Keratinocyte (primary cell): ENCODE results near the gene C2orf49. TPM values are rescaled to one million over a fixed set of nuclear protein-coding genes. Genes with fewer than 3 reads are reported as not detected.

Source experiments
- DNase-seq: peaks from one replicate; pipeline ENCODE4 v3.0.0-alpha.2; 2011; ENCODE audit warnings: low read depth, missing footprints, low spot score
- FAIRE-seq: peaks from 2 replicates; lab custom pipeline; 2011; peaks lifted over from hg19 to GRCh38; lab: Jason Lieb, UNC
- H2AFZ ChIP-seq: 2 replicates; pipeline ENCODE4 v1.6.0; 2012; ENCODE audit warnings: low read length, control low read depth, inconsistent platforms; ENCODE audit not compliant: control insufficient read depth
- H3K27ac ChIP-seq: 2 replicates; pipeline ENCODE4 v1.5.1; 2011; ENCODE audit warnings: low read length; ENCODE audit not compliant: control insufficient read depth, insufficient read depth
- H3K27me3 ChIP-seq: 3 replicates; pipeline ENCODE4 v1.6.0; 2011; ENCODE audit warnings: low read length; ENCODE audit not compliant: control insufficient read depth, insufficient read depth; ENCODE audit errors: extremely low read depth
- H3K36me3 ChIP-seq, 2 experiments: 2 replicates in 1 of 2; 3 replicates in 1 of 2; pipeline ENCODE4 v1.5.1; 2011; ENCODE audit warnings: low read length in 2 of 2, mild to moderate bottlenecking in 1 of 2; ENCODE audit not compliant: control insufficient read depth in 2 of 2, insufficient read depth in 2 of 2; ENCODE audit errors: extremely low read depth in 1 of 2
- H3K4me1 ChIP-seq: 3 replicates; pipeline ENCODE4 v1.5.1; 2011; ENCODE audit warnings: low read length; ENCODE audit not compliant: control insufficient read depth, insufficient read depth; ENCODE audit errors: extremely low read depth
- H3K4me2 ChIP-seq: 3 replicates; pipeline ENCODE4 v1.6.0; 2011; ENCODE audit warnings: low read depth, low read length; ENCODE audit not compliant: control insufficient read depth, insufficient read depth; ENCODE audit errors: extremely low read depth
- H3K4me3 ChIP-seq, 3 experiments: fragments of 200-600 bp in 1 of 3; sonication (generic) in 1 of 3; 2 replicates in 2 of 3; 3 replicates in 1 of 3; pipeline ENCODE4 v1.5.1; 2011 to 2016; ENCODE audit warnings: low read length in 3 of 3, mild to moderate bottlenecking in 3 of 3, control low read depth in 2 of 3, inconsistent platforms in 1 of 3, low read depth in 1 of 3, mixed read lengths in 1 of 3, mixed run types in 1 of 3, moderate library complexity in 1 of 3; ENCODE audit not compliant: control insufficient read depth in 2 of 3, insufficient read depth in 2 of 3; ENCODE audit errors: extremely low read depth in 1 of 3
- H3K79me2 ChIP-seq: 2 replicates; pipeline ENCODE4 v1.6.0; 2012; ENCODE audit warnings: low read length; ENCODE audit not compliant: control insufficient read depth, insufficient read depth
- H3K9ac ChIP-seq: 3 replicates; pipeline ENCODE4 v1.6.0; 2011; ENCODE audit warnings: low read length; ENCODE audit not compliant: control insufficient read depth, insufficient read depth; ENCODE audit errors: extremely low read depth
- H3K9me1 ChIP-seq: 3 replicates; pipeline ENCODE4 v1.6.0; 2011; ENCODE audit warnings: low read length; ENCODE audit not compliant: control insufficient read depth, insufficient read depth; ENCODE audit errors: extremely low read depth
- H3K9me3 ChIP-seq: 2 replicates; pipeline ENCODE4 v1.5.1; 2012; ENCODE audit warnings: low read depth, low read length; ENCODE audit not compliant: control insufficient read depth
- H4K20me1 ChIP-seq: 3 replicates; pipeline ENCODE4 v1.6.0; 2011; ENCODE audit warnings: low read length; ENCODE audit not compliant: control insufficient read depth, insufficient read depth; ENCODE audit errors: extremely low read depth
- EZH2 ChIP-seq: IDR thresholded peaks from one replicate; pipeline ENCODE4 v1.6.1; 2012; ENCODE audit warnings: inconsistent platforms, mild to moderate bottlenecking, low read length, moderate library complexity
- dilution Hi-C: fragments of 300-500 bp; cut with MboI; formaldehyde crosslinking; loops from one replicate; pipeline ENCODE4 v1.7.0; 2020; ENCODE audit warnings: low sequenced_read_pairs; ENCODE audit not compliant: extremely low pct_ligation_motif_present
- polyA plus RNA-seq, 5 experiments: library from polyadenylated mRNA; depleted of rRNA in 3 of 5; stranded (reverse) in 3 of 5; stranded (forward) in 1 of 5; unstranded in 1 of 5; fragments of >200 nt; gene quantifications; 1 replicate in 1 of 5; 2 replicates in 3 of 5; 3 replicates in 1 of 5; pipeline versions ENCODE4 v1.2.1 to v1.2.3, GENCODE V29; 2011 to 2012; ENCODE audit warnings: missing spikeins in 2 of 5, low read depth in 1 of 5, low replicate concordance in 1 of 5
- TF ChIP-seq, protein P1 (sequence below), 3 experiments: IDR thresholded peaks in 1 of 3; conservative IDR thresholded peaks in 1 of 3; optimal IDR thresholded peaks in 1 of 3; 2 replicates in 2 of 3; 3 replicates in 1 of 3; pipeline versions ENCODE3 to v1.5.1; 2011; ENCODE audit warnings: low read length in 3 of 3, mild to moderate bottlenecking in 3 of 3, moderate library complexity in 2 of 3, control low read depth in 1 of 3, inconsistent platforms in 1 of 3; ENCODE audit not compliant: insufficient read depth in 2 of 3; ENCODE audit errors: extremely low read depth in 1 of 3

C2orf49 gene
- polyA plus RNA-seq, 1 donor (not counting 4 experiments of a cell fraction or from before 2014, with no cell fraction given) = 19.4 TPM

DNA sequence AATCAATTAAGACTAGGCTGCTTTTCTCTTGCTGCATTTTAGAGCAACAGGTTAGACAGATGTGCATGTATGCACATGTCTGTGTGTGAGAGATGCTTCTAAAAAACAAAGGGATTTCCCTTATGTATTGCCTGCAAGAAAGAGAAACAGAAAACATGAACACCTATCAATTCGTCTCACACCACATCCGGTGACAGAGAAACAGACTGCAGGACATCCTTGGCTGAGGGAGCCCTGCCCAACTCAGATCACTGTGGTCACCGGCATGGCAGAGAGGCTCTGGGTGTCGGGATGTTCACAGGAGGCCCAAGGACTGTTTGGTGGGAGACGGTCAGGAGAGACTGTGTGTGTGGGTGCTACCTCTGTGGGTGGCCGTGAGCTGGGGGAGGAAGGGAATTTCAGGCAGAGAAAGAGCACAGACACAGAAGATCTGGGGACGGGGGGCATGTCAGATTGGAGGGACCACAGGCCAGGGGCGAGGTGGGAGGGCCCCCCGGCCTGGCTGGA, 36.6 kb downstream of the C2orf49 start:
- dilution Hi-C loops = no loop called here
- H3K4me3 ChIP-seq = peak overlapping the region in 1 of 3 experiments; percentile 14
- H3K4me2 ChIP-seq = peak overlapping the region; percentile 65
- H3K9me1 ChIP-seq = no peaks in the 10 kb centered on the region
- peak overlapping the region; percentile 72 for H3K27ac ChIP-seq
- H4K20me1 ChIP-seq = peaks cover 9% of the 10 kb centered on the region
- no peaks in the 10 kb centered on the region for H3K27me3 ChIP-seq
- no peak overlapping the region for H2AFZ ChIP-seq
- H3K4me1 ChIP-seq = peaks cover 80% of the 10 kb centered on the region
- H3K36me3 ChIP-seq = peaks cover 20 to 49% of the 10 kb centered on the region in 2 experiments
- FAIRE-seq = peak; percentile 51
- no peaks in the 10 kb centered on the region for H3K9me3 ChIP-seq
- peaks cover 51% of the 10 kb centered on the region for H3K79me2 ChIP-seq
- TF ChIP-seq EZH2 = no peak
- TF ChIP-seq, protein P1, sequence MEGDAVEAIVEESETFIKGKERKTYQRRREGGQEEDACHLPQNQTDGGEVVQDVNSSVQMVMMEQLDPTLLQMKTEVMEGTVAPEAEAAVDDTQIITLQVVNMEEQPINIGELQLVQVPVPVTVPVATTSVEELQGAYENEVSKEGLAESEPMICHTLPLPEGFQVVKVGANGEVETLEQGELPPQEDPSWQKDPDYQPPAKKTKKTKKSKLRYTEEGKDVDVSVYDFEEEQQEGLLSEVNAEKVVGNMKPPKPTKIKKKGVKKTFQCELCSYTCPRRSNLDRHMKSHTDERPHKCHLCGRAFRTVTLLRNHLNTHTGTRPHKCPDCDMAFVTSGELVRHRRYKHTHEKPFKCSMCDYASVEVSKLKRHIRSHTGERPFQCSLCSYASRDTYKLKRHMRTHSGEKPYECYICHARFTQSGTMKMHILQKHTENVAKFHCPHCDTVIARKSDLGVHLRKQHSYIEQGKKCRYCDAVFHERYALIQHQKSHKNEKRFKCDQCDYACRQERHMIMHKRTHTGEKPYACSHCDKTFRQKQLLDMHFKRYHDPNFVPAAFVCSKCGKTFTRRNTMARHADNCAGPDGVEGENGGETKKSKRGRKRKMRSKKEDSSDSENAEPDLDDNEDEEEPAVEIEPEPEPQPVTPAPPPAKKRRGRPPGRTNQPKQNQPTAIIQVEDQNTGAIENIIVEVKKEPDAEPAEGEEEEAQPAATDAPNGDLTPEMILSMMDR (optimal IDR thresholded peaks at IDR 0.05 in 1 of 3, IDR thresholded peaks at IDR 0.05 in 1 of 3, conservative IDR thresholded peaks at IDR 0.05 in 1 of 3; ENCODE audit: extremely low read depth in 1 of 3, insufficient read depth in 2 of 3, low read length in 3 of 3) = no peak
- no peak for DNase-seq
- H3K9ac ChIP-seq = peak overlapping the region; percentile 58

DNA sequence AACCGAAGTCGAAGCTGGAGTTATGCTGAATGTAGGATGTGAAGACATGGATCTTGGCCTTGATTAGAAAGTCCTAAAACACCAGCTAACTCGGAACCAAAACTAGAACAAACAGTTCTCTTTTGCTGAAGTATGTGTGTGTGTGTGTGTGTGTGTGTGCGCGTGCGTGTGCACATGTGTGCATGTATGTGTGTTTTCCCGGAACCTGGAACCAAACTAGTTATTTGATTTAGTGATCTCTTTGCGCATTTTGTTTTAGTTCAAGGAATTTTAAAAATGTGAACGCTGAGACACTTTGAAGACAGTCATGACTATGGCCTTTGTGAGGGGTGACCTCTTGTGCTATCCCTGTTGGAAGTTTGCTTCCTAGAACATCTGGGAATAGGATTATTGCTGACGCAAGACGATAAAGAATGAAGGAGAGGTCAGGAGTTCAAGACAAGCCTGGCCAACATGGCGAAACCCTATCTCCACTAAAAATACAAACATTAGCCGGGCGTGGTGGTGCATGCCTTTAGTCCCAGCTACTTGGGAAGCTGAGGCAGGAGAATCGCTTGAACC, 37.7 kb downstream of the C2orf49 start:
- no peak overlapping the region for H3K9ac ChIP-seq
- H3K4me2 ChIP-seq = no peak overlapping the region
- no peaks in the 10 kb centered on the region for H3K9me1 ChIP-seq
- dilution Hi-C loops = no loop called here
- H3K27me3 ChIP-seq = no peaks in the 10 kb centered on the region
- no peak overlapping the region for H2AFZ ChIP-seq
- H3K4me1 ChIP-seq = peaks cover 89% of the 10 kb centered on the region
- H4K20me1 ChIP-seq = peaks cover 4% of the 10 kb centered on the region
- no peaks in the 10 kb centered on the region for H3K9me3 ChIP-seq
- peaks cover 48% of the 10 kb centered on the region for H3K79me2 ChIP-seq
- H3K36me3 ChIP-seq = peaks cover 15 to 50% of the 10 kb centered on the region in 2 experiments
- peak; percentile 9 for FAIRE-seq
- H3K27ac ChIP-seq = peak overlapping the region; percentile 72
- H3K4me3 ChIP-seq = no peak overlapping the region
- TF ChIP-seq, protein P1 (optimal IDR thresholded peaks at IDR 0.05 in 1 of 3, IDR thresholded peaks at IDR 0.05 in 1 of 3, conservative IDR thresholded peaks at IDR 0.05 in 1 of 3; ENCODE audit: extremely low read depth in 1 of 3, insufficient read depth in 2 of 3, low read length in 3 of 3) = no peak
- no peak for TF ChIP-seq EZH2
- no peak for DNase-seq
